Measurements from ENCODE around the gene DNMBP.

DNMBP gene

DNA sequence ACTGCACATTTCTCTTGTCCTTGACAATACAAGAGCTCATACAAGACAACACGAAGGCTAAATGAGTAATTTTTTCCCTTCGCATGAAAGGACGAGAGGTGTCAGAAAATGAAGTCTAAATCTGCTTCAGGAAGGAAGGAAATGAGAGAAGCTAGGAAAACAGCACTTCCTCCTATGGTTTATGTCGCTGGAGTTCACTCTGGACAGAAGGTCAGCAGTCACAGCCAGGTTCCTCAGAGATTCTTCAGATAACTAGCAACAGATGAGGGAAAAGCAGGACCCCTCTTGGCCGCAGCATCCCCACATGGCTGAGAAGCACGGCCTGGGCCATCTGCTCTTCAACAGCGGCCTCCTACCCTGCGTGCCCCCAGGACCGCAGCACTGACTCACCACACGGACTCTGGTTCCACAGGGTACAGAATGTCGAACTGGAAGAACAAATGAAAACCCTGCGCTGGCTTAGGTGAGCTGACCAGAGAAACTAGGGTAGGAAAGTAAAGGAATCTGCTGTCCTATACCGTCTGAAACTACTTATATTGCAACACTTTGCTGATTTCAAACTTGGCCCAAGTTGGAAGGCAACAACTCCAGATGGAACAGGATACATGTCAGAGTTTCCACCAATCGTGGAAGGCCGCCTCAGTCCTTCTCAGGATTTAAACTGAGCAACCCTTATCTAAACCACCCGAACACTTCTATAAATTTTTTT is 26.3 kb downstream of the DNMBP start:
- DNase-seq (ENCODE audit: extremely low read depth, low read depth): no peak
- TF ChIP-seq CTCF (IDR thresholded peaks at IDR 0.05; ENCODE audit: low read depth, low read length): no peak

DNA sequence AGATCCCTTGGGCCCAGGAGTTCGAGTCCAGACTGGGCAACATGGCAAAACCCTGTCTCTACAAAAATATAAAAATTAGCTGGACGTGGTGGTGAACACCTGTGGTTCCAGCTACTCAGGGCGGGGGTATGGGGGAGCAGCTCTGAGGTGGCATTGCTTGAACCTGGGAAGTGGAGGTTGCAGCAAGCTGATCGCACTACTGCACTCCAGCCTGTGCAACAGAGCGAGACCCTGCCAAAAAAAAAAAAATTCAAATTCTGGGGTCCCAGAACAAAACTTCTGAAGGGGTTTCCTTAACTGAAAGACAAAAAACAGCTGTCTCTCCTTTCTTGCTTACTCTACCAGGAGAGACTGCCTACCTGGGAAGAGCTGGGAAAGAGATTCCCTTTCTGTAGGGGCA is 27.0 kb downstream of the DNMBP start:
- DNase-seq (ENCODE audit: extremely low read depth, low read depth): no peak
- TF ChIP-seq CTCF (IDR thresholded peaks at IDR 0.05; ENCODE audit: low read depth, low read length): no peak

GRCh38 chr10:99981581-99982199 is 28.1 kb downstream of the DNMBP start:
- TF ChIP-seq CTCF (IDR thresholded peaks at IDR 0.05; ENCODE audit: low read depth, low read length): no peak
- DNase-seq (ENCODE audit: extremely low read depth, low read depth): no peak

DNA sequence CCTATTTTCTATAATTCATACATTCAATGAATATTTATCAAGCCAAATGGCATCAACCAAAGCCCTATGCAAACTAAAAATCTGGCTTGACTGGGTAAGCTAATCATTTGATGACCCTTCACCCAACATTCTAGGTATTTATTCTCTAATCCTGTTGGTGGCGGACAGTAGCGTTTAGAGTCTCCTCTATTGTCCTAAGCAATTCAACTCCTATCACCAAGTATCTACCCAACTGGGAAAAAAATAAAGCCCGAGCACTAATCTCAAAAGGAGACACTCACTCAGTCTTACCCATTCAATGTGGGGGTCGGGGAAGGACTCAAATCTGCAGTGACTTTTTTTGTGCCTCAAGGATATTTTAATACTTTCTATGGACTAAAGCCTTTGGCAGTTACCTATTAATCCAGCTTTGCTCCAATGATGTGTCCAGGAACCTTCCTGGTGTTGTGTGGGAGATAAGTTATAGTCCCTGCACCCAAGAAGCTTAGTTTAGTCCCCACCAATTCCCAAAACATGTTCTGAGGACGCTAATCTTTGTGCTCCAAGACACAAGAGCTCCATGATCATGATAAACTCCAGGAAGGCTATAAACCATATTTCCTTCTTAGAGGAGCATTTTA is 30.6 kb downstream of the DNMBP start:
- no peak for TF ChIP-seq CTCF (IDR thresholded peaks at IDR 0.05; ENCODE audit: low read depth, low read length)
- no peak for DNase-seq (ENCODE audit: extremely low read depth, low read depth)

GRCh38 chr10:99977916-99978315 is 31.8 kb downstream of the DNMBP start:
- TF ChIP-seq CTCF (IDR thresholded peaks at IDR 0.05; ENCODE audit: low read depth, low read length): no peak
- no peak for DNase-seq (ENCODE audit: extremely low read depth, low read depth)

- TF ChIP-seq CTCF (IDR thresholded peaks at IDR 0.05; ENCODE audit: low read depth, low read length): no peak
- DNase-seq (ENCODE audit: extremely low read depth, low read depth): peak; percentile 70
Measured at GRCh38 chr10:99976886-99977665, 32.7 kb downstream of the DNMBP start.

Data from AG09319 (cell line).